Lung (tissue), 12 donors: Measurements from ENCODE around the gene NPAS3. TPM values are rescaled to one million over a fixed set of nuclear protein-coding genes. Genes with fewer than 3 reads are reported as not detected.

Experiments used
- ATAC-seq: fragments of 200-7000 bp; cut with Tn5 transposase; one replicate; pipeline ENCODE4 v1.9.1; 2020; ENCODE audit warnings: moderate number of reproducible peaks; ENCODE audit not compliant: insufficient read depth, low FRiP score
- DNase-seq, 3 donors: peaks; one replicate each; pipeline ENCODE4 v3.0.0-alpha.2; 2013 to 2017
- H3K27ac ChIP-seq, 2 donors: one replicate each; pipeline ENCODE4 v1.5.1; 2013; ENCODE audit warnings: mild to moderate bottlenecking in 2 of 2, moderate library complexity in 2 of 2, control low read depth in 1 of 2, inconsistent platforms in 1 of 2, low read depth in 1 of 2, low read length in 1 of 2
- H3K27me3 ChIP-seq, 3 donors: one replicate each; pipeline ENCODE4 v1.5.1; 2013; ENCODE audit warnings: low read length in 2 of 3; ENCODE audit not compliant: control insufficient read depth in 3 of 3, insufficient read depth in 3 of 3
- H3K36me3 ChIP-seq, 4 donors: one replicate each; pipeline ENCODE4 v1.5.1; 2013; ENCODE audit warnings: low read length in 4 of 4, mild to moderate bottlenecking in 1 of 4, moderate library complexity in 1 of 4; ENCODE audit not compliant: control insufficient read depth in 4 of 4, insufficient read depth in 4 of 4
- H3K4me1 ChIP-seq, 5 donors: one replicate each; pipeline ENCODE4 v1.5.1; 2013; ENCODE audit warnings: low read length in 5 of 5, mild to moderate bottlenecking in 2 of 5, moderate library complexity in 1 of 5; ENCODE audit not compliant: control insufficient read depth in 5 of 5, insufficient read depth in 5 of 5
- H3K4me3 ChIP-seq: one replicate; pipeline ENCODE4 v1.5.1; 2013; ENCODE audit warnings: mild to moderate bottlenecking, control low read depth, moderate library complexity
- H3K9ac ChIP-seq, 2 donors: one replicate each; pipeline ENCODE4 v1.5.1; 2013; ENCODE audit warnings: low read length in 2 of 2, control low read depth in 1 of 2; ENCODE audit not compliant: insufficient read depth in 1 of 2
- H3K9me3 ChIP-seq, 4 donors: one replicate each; pipeline ENCODE4 v1.5.1; 2013; ENCODE audit warnings: low read length in 3 of 4, mild to moderate bottlenecking in 1 of 4, moderate library complexity in 1 of 4; ENCODE audit not compliant: control insufficient read depth in 4 of 4, insufficient read depth in 3 of 4
- WGBS, 2 donors: extraction: QIAGEN DNeasy Blood & Tissue Kit; methylation state at CpG; one replicate each; pipeline ENCODE4 v1.1.7; 2013; 5-methylcytosine and 5-hydroxymethylcytosine counted together
- polyA plus RNA-seq, 2 donors: library from polyadenylated mRNA; stranded (reverse); fragments of 200-250 nt; gene quantifications; one replicate each; pipeline ENCODE4 v1.2.1, GENCODE V29; 2013
- total RNA-seq, 2 donors: library from RNA; depleted of rRNA in 1 of 2; stranded (reverse); fragments of >200 nt in 1 of 2; gene quantifications; one replicate each; pipeline ENCODE4 v1.2.1, GENCODE V29; 2014 to 2021
- TF ChIP-seq, protein P1 (sequence below): IDR thresholded peaks from 2 replicates; pipeline ENCODE4 v1.5.1; 2012; ENCODE audit warnings: mild to moderate bottlenecking; ENCODE audit errors: control extremely low read depth, extremely low read depth
- donor health status: control.
- donor health status: control.
- donor health status: Bipolar disorder and iron deficiency.
- donor health status: healthy.
- donor health status: DM: yes; HTN: yes; CAD: no.

The NPAS3 gene
- total and polyA plus RNA-seq, 4 donors: 0.13 to 0.48 (median 0.33) TPM

DNA sequence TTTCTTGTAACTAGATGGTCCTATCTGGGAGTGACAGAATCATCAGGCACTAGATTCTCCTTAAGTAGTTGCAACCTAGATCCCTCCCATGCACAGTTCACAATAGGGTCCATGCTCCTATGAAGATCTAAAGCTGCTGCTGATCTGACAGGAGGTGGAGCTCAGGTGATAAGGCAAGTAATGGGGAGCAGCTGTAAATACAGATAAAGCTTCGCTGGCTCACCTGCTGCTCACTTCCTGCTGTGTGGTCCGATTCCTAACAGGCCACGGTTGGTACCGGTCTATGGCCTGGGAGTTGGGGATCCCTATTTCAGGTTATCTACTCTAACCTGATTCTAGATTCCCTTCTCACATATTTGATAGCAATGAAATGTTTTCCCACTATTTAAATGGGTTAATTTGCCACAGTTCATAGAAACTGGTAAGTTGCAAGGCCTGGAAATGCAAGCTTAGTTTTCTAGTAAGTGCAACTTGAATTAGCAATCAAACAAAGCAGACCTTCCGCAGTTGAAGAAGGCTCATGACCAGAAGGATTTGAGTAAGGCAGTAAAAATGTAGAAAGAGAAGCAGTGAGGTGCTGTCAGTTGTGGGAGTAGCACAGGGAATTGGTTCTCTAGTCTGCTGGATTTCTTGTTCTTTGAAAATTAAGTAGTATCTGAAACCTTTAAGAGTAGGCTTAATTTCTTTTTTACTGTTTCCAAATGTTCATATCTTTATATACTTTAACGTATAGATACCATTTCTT is 679.9 kb downstream of the NPAS3 start:
- Histone ChIP-seq H3K27me3 (peaks cover 0 to 4% (median 0%) of the 10 kb centered on the region in 3 donors), H3K9ac (no peak overlapping the region), H3K27ac (no peak overlapping the region), H3K36me3 (no peaks in the 10 kb centered on the region), H3K4me3 (no peak overlapping the region), H3K9me3 (no peaks in the 10 kb centered on the region), H3K4me1 (no peaks in the 10 kb centered on the region)
- WGBS, 2 donors: 85 to 91% methylated on average over 6 of the region's 6 CpGs
- ATAC-seq (no peak), DNase-seq (no peak)
- TF ChIP-seq, protein P1, sequence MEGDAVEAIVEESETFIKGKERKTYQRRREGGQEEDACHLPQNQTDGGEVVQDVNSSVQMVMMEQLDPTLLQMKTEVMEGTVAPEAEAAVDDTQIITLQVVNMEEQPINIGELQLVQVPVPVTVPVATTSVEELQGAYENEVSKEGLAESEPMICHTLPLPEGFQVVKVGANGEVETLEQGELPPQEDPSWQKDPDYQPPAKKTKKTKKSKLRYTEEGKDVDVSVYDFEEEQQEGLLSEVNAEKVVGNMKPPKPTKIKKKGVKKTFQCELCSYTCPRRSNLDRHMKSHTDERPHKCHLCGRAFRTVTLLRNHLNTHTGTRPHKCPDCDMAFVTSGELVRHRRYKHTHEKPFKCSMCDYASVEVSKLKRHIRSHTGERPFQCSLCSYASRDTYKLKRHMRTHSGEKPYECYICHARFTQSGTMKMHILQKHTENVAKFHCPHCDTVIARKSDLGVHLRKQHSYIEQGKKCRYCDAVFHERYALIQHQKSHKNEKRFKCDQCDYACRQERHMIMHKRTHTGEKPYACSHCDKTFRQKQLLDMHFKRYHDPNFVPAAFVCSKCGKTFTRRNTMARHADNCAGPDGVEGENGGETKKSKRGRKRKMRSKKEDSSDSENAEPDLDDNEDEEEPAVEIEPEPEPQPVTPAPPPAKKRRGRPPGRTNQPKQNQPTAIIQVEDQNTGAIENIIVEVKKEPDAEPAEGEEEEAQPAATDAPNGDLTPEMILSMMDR: no peak

GRCh38 chr14:33622496-33622895 is 683.8 kb downstream of the NPAS3 start:
- Histone ChIP-seq H3K9ac (no peak overlapping the region), H3K9me3 (no peaks in the 10 kb centered on the region), H3K36me3 (no peaks in the 10 kb centered on the region), H3K4me1 (no peaks in the 10 kb centered on the region), H3K4me3 (no peak overlapping the region), H3K27ac (no peak overlapping the region), H3K27me3 (no peaks in the 10 kb centered on the region)
- 86 to 90% methylated on average over 3 of the region's 3 CpGs for WGBS, 2 donors
- TF ChIP-seq, protein P1: no peak
- ATAC-seq (no peak), DNase-seq (no peak)

DNA sequence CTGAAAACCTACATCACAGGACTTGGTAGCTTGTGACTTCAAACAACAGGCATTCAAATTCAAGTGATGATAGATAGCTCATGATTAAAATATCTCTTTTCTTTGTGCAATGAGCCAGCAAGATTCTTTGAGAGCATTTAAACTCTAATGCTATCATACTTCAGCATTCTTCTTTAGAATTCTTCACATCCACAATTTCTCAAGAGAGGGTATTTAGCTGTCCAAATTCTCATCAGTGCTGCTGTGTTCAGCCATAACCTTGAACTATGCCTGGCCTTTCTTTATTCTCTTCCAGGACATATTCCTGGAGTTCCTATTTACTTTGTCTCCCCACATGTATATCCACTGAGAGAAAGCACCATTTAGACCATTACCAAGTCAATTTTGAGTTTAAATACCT is 691.1 kb downstream of the NPAS3 start:
- no peak overlapping the region for H3K9ac ChIP-seq
- H3K36me3 ChIP-seq: no peaks in the 10 kb centered on the region
- ATAC-seq (no peak), DNase-seq (no peak)
- no peak overlapping the region for H3K27ac ChIP-seq
- no peaks in the 10 kb centered on the region for H3K9me3 ChIP-seq
- H3K4me1 ChIP-seq: no peaks in the 10 kb centered on the region
- H3K4me3 ChIP-seq: no peak overlapping the region
- H3K27me3 ChIP-seq: no peaks in the 10 kb centered on the region
- TF ChIP-seq, protein P1: no peak

DNA sequence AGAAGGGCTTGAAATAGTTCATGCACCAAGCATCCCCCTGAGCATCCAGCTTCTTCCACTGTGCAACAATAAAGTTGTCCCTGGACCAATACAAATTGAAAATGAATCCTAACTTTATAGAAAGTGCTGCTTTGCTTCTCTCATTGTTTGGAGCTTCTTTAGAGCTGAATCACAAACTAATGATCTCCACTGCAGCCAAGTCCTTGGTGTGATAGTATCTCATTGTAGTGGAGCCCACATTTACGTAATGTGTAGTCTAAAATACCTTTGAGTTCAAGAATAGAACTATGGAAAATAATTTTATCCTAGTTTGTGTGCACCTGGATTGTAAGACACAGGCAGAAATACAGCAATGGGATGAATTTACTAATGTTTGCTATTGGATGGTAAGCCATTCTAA is 692.3 kb downstream of the NPAS3 start:
- WGBS, 2 donors: 83 to 88% methylated on average over 1 of the region's 1 CpG
- DNase-seq (no peak), ATAC-seq (no peak)
- Histone ChIP-seq H3K27ac (no peak overlapping the region), H3K9me3 (no peaks in the 10 kb centered on the region), H3K27me3 (no peaks in the 10 kb centered on the region), H3K9ac (no peak overlapping the region), H3K4me3 (no peak overlapping the region), H3K4me1 (no peaks in the 10 kb centered on the region), H3K36me3 (no peaks in the 10 kb centered on the region)
- TF ChIP-seq, protein P1: no peak
